Activated CD8-positive, alpha-beta T cell treated with anti-CD3 and anti-CD28 coated beads, Interleukin-2, amount 10 ng/mL, durations not matched to agents 7 days and 5 days (primary cell): ENCODE data around the gene ZCCHC14. TPM values are rescaled to one million over a fixed set of nuclear protein-coding genes. Genes with fewer than 3 reads are reported as not detected.
"Not testable (repeated sequence)": the region's sequence is repeated elsewhere in the genome, so short reads cannot be mapped to it uniquely, and the experiment has no call there.

Experiments
- ATAC-seq: fragments of 150-1000 bp; cut with Tn5 transposase; one replicate; pipeline ENCODE4 v1.10.0; 2021; ENCODE audit warnings: moderate library complexity
- CTCF ChIA-PET: fragments of 350-600 bp; sonication (Branson Sonifier 250); formaldehyde crosslinking; loops from one replicate; lab custom pipeline; 2021; ENCODE audit warnings: antibody characterized with exemption; lab: Charles Lee
- POLR2A ChIA-PET: fragments of 350-600 bp; sonication (Branson Sonifier 250); formaldehyde crosslinking; loops from one replicate; lab custom pipeline; 2021; ENCODE audit warnings: antibody characterized with exemption; lab: Charles Lee
- DNase-seq: peaks from one replicate; pipeline ENCODE4 v3.0.0-alpha.2; 2020
- H3K27ac Mint-ChIP-seq: one replicate; pipeline ENCODE4 v1.8.0; 2021; ENCODE audit warnings: mild to moderate bottlenecking, mixed read lengths
- H3K27me3 Mint-ChIP-seq: one replicate; pipeline ENCODE4 v1.8.0; 2021; ENCODE audit warnings: low read depth, mixed read lengths
- H3K36me3 Mint-ChIP-seq: one replicate; pipeline ENCODE4 v1.8.0; 2021; ENCODE audit warnings: low read depth, mixed read lengths
- H3K4me1 Mint-ChIP-seq: one replicate; pipeline ENCODE4 v1.8.0; 2021; ENCODE audit warnings: low read depth, mixed read lengths
- H3K4me3 Mint-ChIP-seq: one replicate; pipeline ENCODE4 v1.8.0; 2021; ENCODE audit warnings: mild to moderate bottlenecking, mixed read lengths
- H3K9me3 Mint-ChIP-seq: one replicate; pipeline ENCODE4 v1.8.0; 2022; ENCODE audit warnings: mixed read lengths; ENCODE audit not compliant: insufficient read depth
- total RNA-seq, 2 experiments: library from RNA; stranded (reverse); gene quantifications; one replicate each; pipeline ENCODE4 v1.2.3, GENCODE V29; 2021

The ZCCHC14 gene
- total RNA-seq, 2 experiments from 2014 or later = 2.6 to 2.7 TPM

GRCh38 chr16:87491522-87492290 is 1.1 kb downstream of the ZCCHC14 start:
- H3K4me3 Mint-ChIP-seq = peak overlapping the region; percentile 66
- DNase-seq (no peak), ATAC-seq (no peak)
- CTCF ChIA-PET = interaction anchor here (2.9 kb wide), 1 partner anchor 144 kb away, joined by 8 read pairs; no protein-coding TSS in a partner anchor
- POLR2A ChIA-PET = interaction anchor here (1.3 kb wide), 1 partner anchor 27 kb away, joined by 4 read pairs; no protein-coding TSS in a partner anchor
- peaks cover 49% of the 10 kb centered on the region for H3K27me3 Mint-ChIP-seq
- H3K9me3 Mint-ChIP-seq = no peaks in the 10 kb centered on the region
- peak overlapping the region; percentile 67 for H3K27ac Mint-ChIP-seq
- no peaks in the 10 kb centered on the region for H3K36me3 Mint-ChIP-seq
- peaks cover 42% of the 10 kb centered on the region for H3K4me1 Mint-ChIP-seq

- ATAC-seq = peak; percentile 15
- not testable (repeated sequence) for H3K9me3 Mint-ChIP-seq, H3K36me3 Mint-ChIP-seq
- peak; percentile 68 for DNase-seq
- Mint-ChIP-seq H3K4me1 (peaks cover 35% of the 10 kb centered on the region), H3K27me3 (peaks cover 49% of the 10 kb centered on the region), H3K27ac (peak overlapping the region; percentile 67), H3K4me3 (peak overlapping the region; percentile 56)
- ChIA-PET CTCF (interaction anchor here (1.2 to 2.9 kb wide), 2 partner anchors 97 to 145 kb away, joined by 5 to 8 read pairs; no protein-coding TSS in a partner anchor), POLR2A (interaction anchor here (1.3 kb wide), 1 partner anchor 27 kb away, joined by 4 read pairs; no protein-coding TSS in a partner anchor)
Observed at GRCh38 chr16:87490799-87491521, 1.9 kb downstream of the ZCCHC14 start.

GRCh38 chr16:87490096-87490798 is 2.6 kb downstream of the ZCCHC14 start:
- H3K27ac Mint-ChIP-seq = no peak overlapping the region
- ChIA-PET CTCF (interaction anchor here (1.2 to 2.9 kb wide), 2 partner anchors 96 to 146 kb away, joined by 5 to 8 read pairs; no protein-coding TSS in a partner anchor), POLR2A (no interaction called here)

GRCh38 chr16:87489434-87490045 is 3.3 kb downstream of the ZCCHC14 start:
- ChIA-PET CTCF (interaction anchor here (1.2 to 2.9 kb wide), 2 partner anchors 95 to 146 kb away, joined by 5 to 8 read pairs; no protein-coding TSS in a partner anchor), POLR2A (no interaction called here)
- Mint-ChIP-seq H3K27me3 (peaks cover 44% of the 10 kb centered on the region), H3K4me3 (no peak overlapping the region), H3K9me3 (no peaks in the 10 kb centered on the region), H3K4me1 (peaks cover 32% of the 10 kb centered on the region), H3K27ac (no peak overlapping the region), H3K36me3 (no peaks in the 10 kb centered on the region)
- ATAC-seq (no peak), DNase-seq (no peak)

More at GRCh38 chr16:87490096-87490798, 2.6 kb downstream of the ZCCHC14 start:
- H3K36me3 Mint-ChIP-seq = no peaks in the 10 kb centered on the region
- no peak for ATAC-seq
- DNase-seq = peak; percentile 27
- peaks cover 47% of the 10 kb centered on the region for H3K27me3 Mint-ChIP-seq
- H3K9me3 Mint-ChIP-seq = no peaks in the 10 kb centered on the region
- peak overlapping the region; percentile 56 for H3K4me3 Mint-ChIP-seq
- peaks cover 30% of the 10 kb centered on the region for H3K4me1 Mint-ChIP-seq

GRCh38 chr16:87488960-87489359 is 3.9 kb downstream of the ZCCHC14 start:
- DNase-seq, H3K36me3 Mint-ChIP-seq, ATAC-seq, H3K27ac Mint-ChIP-seq, H3K4me3 Mint-ChIP-seq, H3K9me3 Mint-ChIP-seq: not testable (repeated sequence)
- ChIA-PET CTCF (interaction anchor here (2.9 kb wide), 1 partner anchor 147 kb away, joined by 8 read pairs; no protein-coding TSS in a partner anchor), POLR2A (interaction anchor here (0.5 kb wide), 1 partner anchor 16 kb away, joined by 3 read pairs; no protein-coding TSS in a partner anchor)
- H3K4me1 Mint-ChIP-seq = peaks cover 34% of the 10 kb centered on the region
- peaks cover 44% of the 10 kb centered on the region for H3K27me3 Mint-ChIP-seq

GRCh38 chr16:87487361-87487924 is 5.4 kb downstream of the ZCCHC14 start:
- Mint-ChIP-seq H3K4me3 (no peak overlapping the region), H3K27me3 (peaks cover 39% of the 10 kb centered on the region), H3K4me1 (peaks cover 27% of the 10 kb centered on the region), H3K36me3 (no peaks in the 10 kb centered on the region), H3K27ac (no peak overlapping the region), H3K9me3 (no peaks in the 10 kb centered on the region)
- DNase-seq (no peak), ATAC-seq (no peak)
- POLR2A ChIA-PET = no interaction called here
- CTCF ChIA-PET = no interaction called here

- ChIA-PET CTCF (no interaction called here), POLR2A (interaction anchor here (1.3 kb wide), 1 partner anchor 104 kb away, joined by 3 read pairs; the partner anchor contains the start of gene FBXO31)
- no peak for DNase-seq
- H3K4me3 Mint-ChIP-seq = no peak overlapping the region
- H3K27ac Mint-ChIP-seq = no peak overlapping the region
- no peaks in the 10 kb centered on the region for H3K36me3 Mint-ChIP-seq
- H3K9me3 Mint-ChIP-seq = no peaks in the 10 kb centered on the region
- ATAC-seq = no peak
- H3K27me3 Mint-ChIP-seq = peaks cover 44% of the 10 kb centered on the region
- peaks cover 27% of the 10 kb centered on the region for H3K4me1 Mint-ChIP-seq
Observed at GRCh38 chr16:87486713-87487247, 6.0 kb downstream of the ZCCHC14 start.

GRCh38 chr16:87486282-87486681 is 6.5 kb downstream of the ZCCHC14 start:
- Mint-ChIP-seq H3K27me3 (peaks cover 42% of the 10 kb centered on the region), H3K4me3 (no peak overlapping the region), H3K36me3 (no peaks in the 10 kb centered on the region), H3K27ac (no peak overlapping the region), H3K9me3 (no peaks in the 10 kb centered on the region), H3K4me1 (peaks cover 25% of the 10 kb centered on the region)
- CTCF ChIA-PET = no interaction called here
- POLR2A ChIA-PET = interaction anchor here (1.3 kb wide), 1 partner anchor 103 kb away, joined by 3 read pairs; the partner anchor contains the start of gene FBXO31
- ATAC-seq = no peak
- no peak for DNase-seq

- ATAC-seq, DNase-seq, H3K36me3 Mint-ChIP-seq, H3K27ac Mint-ChIP-seq, CTCF ChIA-PET, H3K9me3 Mint-ChIP-seq, H3K4me3 Mint-ChIP-seq: not testable (repeated sequence)
- peaks cover 20% of the 10 kb centered on the region for H3K4me1 Mint-ChIP-seq
- POLR2A ChIA-PET = interaction anchor here (1.3 kb wide), 1 partner anchor 103 kb away, joined by 3 read pairs; the partner anchor contains the start of gene FBXO31
- H3K27me3 Mint-ChIP-seq = peaks cover 40% of the 10 kb centered on the region
Observed at GRCh38 chr16:87485792-87486191, 7.0 kb downstream of the ZCCHC14 start.

GRCh38 chr16:87484487-87485331 is 8.1 kb downstream of the ZCCHC14 start:
- Mint-ChIP-seq H3K4me3 (no peak overlapping the region), H3K36me3 (no peaks in the 10 kb centered on the region), H3K27me3 (peaks cover 29% of the 10 kb centered on the region), H3K4me1 (peaks cover 9% of the 10 kb centered on the region), H3K9me3 (no peaks in the 10 kb centered on the region), H3K27ac (no peak overlapping the region)
- DNase-seq (no peak), ATAC-seq (no peak)
- ChIA-PET CTCF (no interaction called here), POLR2A (no interaction called here)
